Activated CD8-positive, alpha-beta T cell treated with anti-CD3 and anti-CD28 coated beads for 36 hours (primary cell): ENCODE results near the gene CD3G. TPM values are rescaled to one million over a fixed set of nuclear protein-coding genes. Genes with fewer than 3 reads are reported as not detected.

Source experiments
- ATAC-seq: fragments of 200-7000 bp; cut with Tn5 transposase; one replicate; pipeline ENCODE4 v1.10.0; 2021; ENCODE audit warnings: mild to moderate bottlenecking, moderate library complexity
- CTCF ChIA-PET: fragments of 350-600 bp; sonication (Branson Sonifier 250); formaldehyde crosslinking; loops from one replicate; lab custom pipeline; 2021; ENCODE audit warnings: antibody characterized with exemption; lab: Charles Lee
- POLR2A ChIA-PET: fragments of 350-600 bp; sonication (Branson Sonifier 250); formaldehyde crosslinking; loops from one replicate; lab custom pipeline; 2021; ENCODE audit warnings: antibody characterized with exemption; lab: Charles Lee
- DNase-seq: peaks from one replicate; pipeline ENCODE4 v3.0.0-alpha.2; 2020
- H3K27ac Mint-ChIP-seq: one replicate; pipeline ENCODE4 v1.8.0; 2021; ENCODE audit warnings: mild to moderate bottlenecking, mixed read lengths
- H3K27me3 Mint-ChIP-seq: one replicate; pipeline ENCODE4 v1.8.0; 2021; ENCODE audit warnings: mixed read lengths
- H3K36me3 Mint-ChIP-seq: one replicate; pipeline ENCODE4 v1.8.0; 2021; ENCODE audit warnings: low read depth, mixed read lengths
- H3K4me1 Mint-ChIP-seq: one replicate; pipeline ENCODE4 v1.8.0; 2021; ENCODE audit warnings: low read depth, mixed read lengths
- H3K4me3 Mint-ChIP-seq: one replicate; pipeline ENCODE4 v1.8.0; 2021; ENCODE audit warnings: mild to moderate bottlenecking, moderate library complexity, mixed read lengths
- H3K9me3 Mint-ChIP-seq: one replicate; pipeline ENCODE4 v1.8.0; 2021; ENCODE audit warnings: mixed read lengths
- intact Hi-C: fragments of 100-400 bp; cut with micrococcal nuclease; formaldehyde crosslinking; loops from one replicate; pipeline ENCODE4 v1.10.0; 2022
- total RNA-seq, 2 experiments: library from RNA; stranded (reverse); gene quantifications; one replicate each; pipeline ENCODE4 v1.2.3, GENCODE V29; 2021
- TF ChIP-seq, protein P1 (sequence below): fragments of 200-600 bp; IDR thresholded peaks from one replicate; pipeline ENCODE4 v1.8.0; 2022; ENCODE audit warnings: antibody characterized with exemption, mild to moderate bottlenecking

The CD3G gene
- total RNA-seq, 2 experiments from 2014 or later = 116 to 118 TPM

DNA sequence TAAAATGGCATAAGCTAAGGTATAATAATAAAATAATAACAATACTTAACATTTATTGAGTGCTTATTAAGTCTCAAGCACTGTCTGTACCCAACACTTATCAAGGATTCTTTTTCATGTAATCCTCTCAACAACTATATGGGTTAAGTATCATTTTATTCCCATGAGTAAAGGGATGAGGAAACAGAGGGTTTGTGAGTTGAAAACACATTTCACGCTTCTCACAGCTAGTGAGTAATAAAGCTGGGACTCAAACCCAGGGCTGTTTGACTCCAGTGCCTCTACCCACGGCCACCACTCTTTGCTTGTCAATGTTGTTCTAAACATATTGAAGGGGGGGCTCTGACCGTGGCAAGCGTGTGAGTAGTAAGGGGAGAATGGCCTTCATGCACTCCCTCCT is 30.9 kb upstream of the CD3G start:
- POLR2A ChIA-PET = interaction anchor here (0.9 to 1.2 kb wide), 2 partner anchors 10 to 115 kb away, joined by 3 read pairs; no protein-coding TSS in a partner anchor

GRCh38 chr11:118314988-118315411 is 29.1 kb upstream of the CD3G start:
- H3K27ac Mint-ChIP-seq = peak overlapping the region; percentile 88
- no peaks in the 10 kb centered on the region for H3K27me3 Mint-ChIP-seq
- ChIA-PET POLR2A (interaction anchor here (0.7 to 1.1 kb wide), 2 partner anchors 60 to 105 kb away, joined by 3 read pairs; no protein-coding TSS in a partner anchor), CTCF (interaction anchor here (0.7 to 1.2 kb wide), 4 partner anchors 10 to 38 kb away, joined by 3 to 5 read pairs (median 3); partner anchors contain the start of gene CD3E)
- H3K36me3 Mint-ChIP-seq = peaks cover 70% of the 10 kb centered on the region
- TF ChIP-seq, protein P1, sequence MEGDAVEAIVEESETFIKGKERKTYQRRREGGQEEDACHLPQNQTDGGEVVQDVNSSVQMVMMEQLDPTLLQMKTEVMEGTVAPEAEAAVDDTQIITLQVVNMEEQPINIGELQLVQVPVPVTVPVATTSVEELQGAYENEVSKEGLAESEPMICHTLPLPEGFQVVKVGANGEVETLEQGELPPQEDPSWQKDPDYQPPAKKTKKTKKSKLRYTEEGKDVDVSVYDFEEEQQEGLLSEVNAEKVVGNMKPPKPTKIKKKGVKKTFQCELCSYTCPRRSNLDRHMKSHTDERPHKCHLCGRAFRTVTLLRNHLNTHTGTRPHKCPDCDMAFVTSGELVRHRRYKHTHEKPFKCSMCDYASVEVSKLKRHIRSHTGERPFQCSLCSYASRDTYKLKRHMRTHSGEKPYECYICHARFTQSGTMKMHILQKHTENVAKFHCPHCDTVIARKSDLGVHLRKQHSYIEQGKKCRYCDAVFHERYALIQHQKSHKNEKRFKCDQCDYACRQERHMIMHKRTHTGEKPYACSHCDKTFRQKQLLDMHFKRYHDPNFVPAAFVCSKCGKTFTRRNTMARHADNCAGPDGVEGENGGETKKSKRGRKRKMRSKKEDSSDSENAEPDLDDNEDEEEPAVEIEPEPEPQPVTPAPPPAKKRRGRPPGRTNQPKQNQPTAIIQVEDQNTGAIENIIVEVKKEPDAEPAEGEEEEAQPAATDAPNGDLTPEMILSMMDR = no peak
- peaks cover 5% of the 10 kb centered on the region for H3K9me3 Mint-ChIP-seq
- no peak for ATAC-seq
- H3K4me3 Mint-ChIP-seq = peak overlapping the region; percentile 45
- intact Hi-C loops = no loop called here
- DNase-seq = no peak
- H3K4me1 Mint-ChIP-seq = peaks cover 88% of the 10 kb centered on the region

More for the DNA sequence above, 30.9 kb upstream of the CD3G start:
- ATAC-seq (no peak), DNase-seq (no peak)
- Mint-ChIP-seq H3K27me3 (no peaks in the 10 kb centered on the region), H3K27ac (peak overlapping the region; percentile 77), H3K36me3 (peaks cover 87% of the 10 kb centered on the region), H3K4me1 (peaks cover 88% of the 10 kb centered on the region), H3K9me3 (peaks cover 5% of the 10 kb centered on the region), H3K4me3 (no peak overlapping the region)
- intact Hi-C loops = no loop called here
- TF ChIP-seq, protein P1 = no peak
- CTCF ChIA-PET = interaction anchor here (1.3 to 2.3 kb wide), 3 partner anchors 21 to 147 kb away, joined by 4 to 8 read pairs (median 5); no protein-coding TSS in a partner anchor

GRCh38 chr11:118318124-118318523 is 26.0 kb upstream of the CD3G start:
- ATAC-seq = no peak
- H3K27ac Mint-ChIP-seq = peak overlapping the region; percentile 50
- H3K9me3 Mint-ChIP-seq = peaks cover 3% of the 10 kb centered on the region
- H3K36me3 Mint-ChIP-seq = peaks cover 51% of the 10 kb centered on the region
- ChIA-PET POLR2A (interaction anchor here (0.9 kb wide), 1 partner anchor 39 kb away, joined by 4 read pairs; no protein-coding TSS in a partner anchor), CTCF (interaction anchor here (0.9 to 1.1 kb wide), 2 partner anchors 10 to 147 kb away, joined by 3 to 4 read pairs; no protein-coding TSS in a partner anchor)
- peaks cover 82% of the 10 kb centered on the region for H3K4me1 Mint-ChIP-seq
- H3K4me3 Mint-ChIP-seq = no peak overlapping the region
- no peak for DNase-seq
- intact Hi-C loops = no loop called here
- TF ChIP-seq, protein P1 = no peak
- no peaks in the 10 kb centered on the region for H3K27me3 Mint-ChIP-seq

- Mint-ChIP-seq H3K27me3 (no peaks in the 10 kb centered on the region), H3K4me1 (peaks cover 81% of the 10 kb centered on the region), H3K9me3 (peaks cover 3% of the 10 kb centered on the region), H3K27ac (peak overlapping the region; percentile 26), H3K4me3 (no peak overlapping the region), H3K36me3 (peaks cover 50% of the 10 kb centered on the region)
- CTCF ChIA-PET = interaction anchor here (0.9 to 1.1 kb wide), 2 partner anchors 9 to 148 kb away, joined by 3 to 4 read pairs; no protein-coding TSS in a partner anchor
- POLR2A ChIA-PET = interaction anchor here (0.9 kb wide), 1 partner anchor 39 kb away, joined by 4 read pairs; no protein-coding TSS in a partner anchor
- no peak for DNase-seq
- ATAC-seq = no peak
- intact Hi-C loops = no loop called here
- TF ChIP-seq, protein P1 = no peak
These were observed 25.4 kb upstream of the CD3G start for GRCh38 chr11:118318581-118319336.

- H3K9me3 Mint-ChIP-seq = peaks cover 3% of the 10 kb centered on the region
- H3K27ac Mint-ChIP-seq = peak overlapping the region; percentile 2
- no peaks in the 10 kb centered on the region for H3K27me3 Mint-ChIP-seq
- POLR2A ChIA-PET = no interaction called here
- TF ChIP-seq, protein P1 = no peak
- DNase-seq (no peak), ATAC-seq (no peak)
- H3K4me3 Mint-ChIP-seq = no peak overlapping the region
- peaks cover 76% of the 10 kb centered on the region for H3K4me1 Mint-ChIP-seq
- intact Hi-C loops = no loop called here
- CTCF ChIA-PET = no interaction called here
- H3K36me3 Mint-ChIP-seq = peaks cover 45% of the 10 kb centered on the region
These were observed 24.8 kb upstream of the CD3G start for GRCh38 chr11:118319337-118319707.
